Type B pancreatic cell (in vitro differentiated cells): ENCODE results near the gene MAP1LC3B. TPM values are rescaled to one million over a fixed set of nuclear protein-coding genes. Genes with fewer than 3 reads are reported as not detected.

ENCODE experiments used
- DNase-seq: peaks from one replicate; pipeline ENCODE4 v3.0.0; 2021; ENCODE audit warnings: mixed read lengths; ENCODE audit not compliant: unreplicated experiment; ENCODE audit errors: extremely low spot score
- H3K27ac Mint-ChIP-seq: 2 replicates; pipeline ENCODE4 v1.8.0; 2021; ENCODE audit warnings: mild to moderate bottlenecking, mixed read lengths
- H3K27me3 Mint-ChIP-seq: 2 replicates; pipeline ENCODE4 v1.8.0; 2021; ENCODE audit warnings: mixed read lengths
- H3K36me3 Mint-ChIP-seq: 2 replicates; pipeline ENCODE4 v1.8.0; 2021; ENCODE audit warnings: mixed read lengths
- H3K4me1 Mint-ChIP-seq: one replicate; pipeline ENCODE4 v1.8.0; 2021; ENCODE audit warnings: mixed read lengths; ENCODE audit not compliant: unreplicated experiment
- H3K4me3 Mint-ChIP-seq: 2 replicates; pipeline ENCODE4 v1.8.0; 2021; ENCODE audit warnings: mild to moderate bottlenecking, mixed read lengths
- H3K9me3 Mint-ChIP-seq: 2 replicates; pipeline ENCODE4 v1.8.0; 2021; ENCODE audit warnings: mixed read lengths
- total RNA-seq: library from RNA; stranded (reverse); gene quantifications from 2 replicates; pipeline ENCODE4 v1.2.1, GENCODE V29; 2021; ENCODE audit warnings: low replicate concordance
- TF ChIP-seq, protein P1 (sequence below): fragments of 200-600 bp; sonication (generic); conservative IDR thresholded peaks from 2 replicates; pipeline ENCODE4 v1.5.0; 2021; ENCODE audit warnings: antibody characterized with exemption, mild to moderate bottlenecking

The MAP1LC3B gene
- total RNA-seq, 1 donor from 2014 or later = 44.4 TPM

DNA sequence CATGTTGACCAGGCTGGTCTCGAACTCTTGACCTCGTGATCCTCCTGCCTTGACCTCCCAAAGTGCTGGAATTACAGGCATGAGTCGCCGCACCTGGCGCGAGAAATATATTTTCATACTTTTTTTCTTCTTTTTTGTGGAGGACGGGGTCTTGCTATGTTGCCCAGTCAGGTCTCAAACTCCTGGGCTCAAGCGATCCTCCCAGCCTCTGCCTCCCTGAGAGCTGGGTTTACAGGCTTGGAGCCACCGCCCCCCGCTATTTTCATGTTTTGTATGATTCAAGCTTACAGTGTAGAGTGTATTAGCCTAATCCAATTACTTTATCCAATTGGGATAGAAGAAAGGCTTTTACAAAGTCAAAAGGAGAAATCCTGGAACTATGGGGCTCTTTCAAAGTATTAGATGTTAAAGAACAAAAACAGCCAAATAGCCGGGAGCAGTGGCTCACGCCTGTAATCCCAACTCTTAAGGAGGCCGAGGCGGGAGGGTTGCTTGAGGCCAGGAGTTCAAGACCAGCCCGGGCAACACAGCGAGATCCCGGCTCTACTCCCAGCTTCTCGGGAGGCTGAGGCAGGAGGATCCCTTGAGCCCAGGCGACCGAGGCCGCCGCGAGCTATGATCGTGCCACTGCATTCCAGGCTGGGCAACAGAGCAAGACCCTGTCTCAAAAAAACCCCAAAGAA lies 1.4 kb upstream of the MAP1LC3B start:
- H3K27ac Mint-ChIP-seq = peak overlapping the region; percentile 97
- no peaks in the 10 kb centered on the region for H3K27me3 Mint-ChIP-seq
- peaks cover 8% of the 10 kb centered on the region for H3K36me3 Mint-ChIP-seq
- H3K4me1 Mint-ChIP-seq = peaks cover 43% of the 10 kb centered on the region
- DNase-seq = no peak
- peak overlapping the region; percentile 93 for H3K4me3 Mint-ChIP-seq
- TF ChIP-seq, protein P1, sequence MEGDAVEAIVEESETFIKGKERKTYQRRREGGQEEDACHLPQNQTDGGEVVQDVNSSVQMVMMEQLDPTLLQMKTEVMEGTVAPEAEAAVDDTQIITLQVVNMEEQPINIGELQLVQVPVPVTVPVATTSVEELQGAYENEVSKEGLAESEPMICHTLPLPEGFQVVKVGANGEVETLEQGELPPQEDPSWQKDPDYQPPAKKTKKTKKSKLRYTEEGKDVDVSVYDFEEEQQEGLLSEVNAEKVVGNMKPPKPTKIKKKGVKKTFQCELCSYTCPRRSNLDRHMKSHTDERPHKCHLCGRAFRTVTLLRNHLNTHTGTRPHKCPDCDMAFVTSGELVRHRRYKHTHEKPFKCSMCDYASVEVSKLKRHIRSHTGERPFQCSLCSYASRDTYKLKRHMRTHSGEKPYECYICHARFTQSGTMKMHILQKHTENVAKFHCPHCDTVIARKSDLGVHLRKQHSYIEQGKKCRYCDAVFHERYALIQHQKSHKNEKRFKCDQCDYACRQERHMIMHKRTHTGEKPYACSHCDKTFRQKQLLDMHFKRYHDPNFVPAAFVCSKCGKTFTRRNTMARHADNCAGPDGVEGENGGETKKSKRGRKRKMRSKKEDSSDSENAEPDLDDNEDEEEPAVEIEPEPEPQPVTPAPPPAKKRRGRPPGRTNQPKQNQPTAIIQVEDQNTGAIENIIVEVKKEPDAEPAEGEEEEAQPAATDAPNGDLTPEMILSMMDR = no peak
- no peaks in the 10 kb centered on the region for H3K9me3 Mint-ChIP-seq

DNA sequence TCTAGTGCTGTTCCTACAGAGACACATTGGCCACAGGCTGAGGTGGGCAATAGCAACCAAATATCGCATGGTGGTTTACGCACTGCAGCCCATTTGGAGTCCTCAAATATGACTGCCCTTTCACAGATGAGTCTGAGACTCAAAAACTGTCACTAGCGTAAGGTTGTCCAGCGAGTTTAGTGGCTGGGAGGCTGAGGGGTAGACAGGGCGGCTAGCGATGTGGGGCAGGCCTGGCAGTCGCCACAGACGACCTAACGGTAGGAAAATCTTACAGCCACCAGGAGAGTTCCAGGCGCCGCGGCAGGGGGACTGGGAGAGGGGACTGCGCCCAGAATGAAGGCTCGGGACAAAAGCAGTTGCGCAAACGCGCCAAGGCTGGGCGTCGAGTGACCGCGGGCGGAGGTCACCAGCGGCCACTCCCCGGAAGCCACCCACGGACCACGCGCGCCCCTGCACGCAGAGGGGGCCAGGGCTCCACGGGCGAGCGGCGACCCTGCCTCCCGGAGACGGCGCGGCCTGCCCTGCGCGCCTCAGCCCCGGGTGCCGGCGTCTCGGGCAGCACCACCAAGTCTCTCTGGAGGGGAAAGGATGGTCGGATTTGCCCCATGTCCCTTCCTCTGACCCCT lies 699 bp upstream of the MAP1LC3B start:
- TF ChIP-seq, protein P1 = no peak
- H3K27ac Mint-ChIP-seq = peak overlapping the region; percentile 97

DNA sequence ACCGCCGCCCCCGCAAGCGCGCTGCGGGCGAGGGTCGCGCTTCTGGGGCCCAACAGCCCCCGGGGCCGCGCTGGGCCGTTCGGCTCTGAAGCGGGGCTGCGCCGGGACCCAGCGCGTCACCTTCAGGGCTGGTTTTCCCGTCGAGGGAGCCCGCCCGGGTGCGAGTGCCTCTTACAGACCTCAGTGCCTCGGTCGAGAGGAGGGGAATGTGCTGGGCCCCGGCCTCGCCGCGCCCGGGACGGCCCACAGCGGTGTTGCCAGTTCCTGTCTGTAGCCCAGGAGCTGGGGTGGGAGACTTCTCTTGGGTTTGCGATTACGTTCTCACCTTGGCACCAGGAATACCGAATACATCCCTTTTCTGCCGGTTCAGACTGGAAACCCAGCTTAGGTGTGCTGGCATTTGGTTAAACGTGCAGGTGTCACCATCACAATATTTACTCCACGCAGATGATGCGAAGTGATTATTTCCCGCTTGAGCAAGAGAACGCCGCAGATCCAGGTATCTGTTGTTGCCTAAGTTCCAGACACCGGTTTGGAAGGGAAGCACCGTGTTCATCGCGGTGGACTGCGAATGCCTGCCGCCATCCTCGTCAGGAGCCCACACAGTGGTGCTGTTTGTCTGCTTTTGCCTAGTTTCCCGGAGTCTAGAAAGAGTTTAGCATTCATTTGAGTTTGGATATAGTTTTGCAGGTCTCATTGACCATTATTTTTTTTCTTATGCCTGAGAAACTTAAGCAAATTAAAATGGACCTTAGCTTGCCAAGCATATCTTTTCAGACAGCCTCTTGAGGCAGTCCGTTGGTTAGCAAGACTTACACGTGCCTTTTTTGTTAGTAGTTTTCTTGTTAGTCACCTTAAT lies 914 bp downstream of the MAP1LC3B start:
- no peaks in the 10 kb centered on the region for H3K27me3 Mint-ChIP-seq
- H3K4me1 Mint-ChIP-seq = peaks cover 31% of the 10 kb centered on the region
- H3K36me3 Mint-ChIP-seq = peaks cover 8% of the 10 kb centered on the region
- H3K27ac Mint-ChIP-seq = peak overlapping the region; percentile 98
- peak overlapping the region; percentile 93 for H3K4me3 Mint-ChIP-seq
- no peaks in the 10 kb centered on the region for H3K9me3 Mint-ChIP-seq
- TF ChIP-seq, protein P1 = peak; percentile 46
- no peak for DNase-seq

More for the DNA sequence above, 699 bp upstream of the MAP1LC3B start:
- Mint-ChIP-seq H3K9me3 (no peaks in the 10 kb centered on the region), H3K4me1 (peaks cover 43% of the 10 kb centered on the region), H3K36me3 (peaks cover 8% of the 10 kb centered on the region), H3K4me3 (peak overlapping the region; percentile 93), H3K27me3 (no peaks in the 10 kb centered on the region)
- DNase-seq = no peak

DNA sequence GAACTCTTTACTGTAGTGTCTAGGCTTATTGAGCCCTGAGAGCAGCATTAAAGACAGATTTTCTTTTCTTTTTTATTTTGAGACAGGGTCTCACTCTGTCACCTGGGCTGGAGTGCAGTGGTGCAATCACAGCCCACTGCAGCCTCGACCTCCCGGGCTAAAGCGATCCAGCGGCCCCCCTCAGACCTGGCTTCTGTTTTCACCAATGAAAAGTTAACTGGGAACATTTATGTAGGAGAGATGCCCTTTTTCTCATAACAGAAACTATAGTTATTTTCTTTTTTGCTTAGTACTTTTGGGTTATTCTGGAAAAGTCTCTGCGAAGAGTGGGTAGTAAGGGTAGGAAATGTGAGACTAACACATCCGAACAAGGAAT lies 1.5 kb downstream of the MAP1LC3B start:
- H3K27ac Mint-ChIP-seq = peak overlapping the region; percentile 98
- no peaks in the 10 kb centered on the region for H3K27me3 Mint-ChIP-seq

DNA sequence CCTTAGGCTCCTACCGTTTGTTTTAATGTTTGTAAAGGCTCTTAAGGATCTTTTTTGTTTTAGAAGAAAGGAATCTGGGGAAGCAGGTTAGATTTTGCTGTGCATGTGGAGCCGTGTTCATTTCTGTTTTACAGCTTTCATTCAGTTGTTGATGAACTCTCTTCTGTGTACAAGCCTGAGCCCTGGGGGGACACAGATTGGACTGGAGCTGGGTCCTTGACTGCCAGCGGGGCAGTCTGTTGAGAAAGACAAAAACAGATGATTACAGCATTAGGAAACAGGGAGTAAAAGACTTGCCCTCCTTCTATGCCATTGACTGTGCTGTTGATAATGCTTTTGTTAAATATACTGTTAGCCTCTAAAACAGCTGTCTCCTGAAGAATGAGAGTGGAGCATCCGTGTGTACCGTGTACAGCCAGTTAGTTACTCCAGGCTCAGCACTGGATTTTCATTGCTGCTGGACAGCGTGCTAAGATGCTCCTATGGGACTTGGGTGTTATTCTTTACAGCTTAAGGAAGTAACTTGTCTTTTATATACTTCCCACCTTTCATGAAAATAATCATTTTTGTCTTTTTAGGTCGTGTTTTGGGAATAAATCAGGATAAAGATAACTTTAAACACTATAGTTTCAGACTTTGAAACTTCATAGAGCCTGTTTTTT lies 3.2 kb downstream of the MAP1LC3B start:
- H3K27me3 Mint-ChIP-seq = no peaks in the 10 kb centered on the region
- peak overlapping the region; percentile 68 for H3K4me3 Mint-ChIP-seq
- H3K9me3 Mint-ChIP-seq = no peaks in the 10 kb centered on the region
- no peak for DNase-seq
- H3K4me1 Mint-ChIP-seq = peaks cover 24% of the 10 kb centered on the region
- TF ChIP-seq, protein P1 = no peak
- H3K27ac Mint-ChIP-seq = peak overlapping the region; percentile 59
- peaks cover 13% of the 10 kb centered on the region for H3K36me3 Mint-ChIP-seq

More for the DNA sequence above, 1.5 kb downstream of the MAP1LC3B start:
- peak overlapping the region; percentile 93 for H3K4me3 Mint-ChIP-seq
- peaks cover 8% of the 10 kb centered on the region for H3K36me3 Mint-ChIP-seq
- peaks cover 25% of the 10 kb centered on the region for H3K4me1 Mint-ChIP-seq
- no peaks in the 10 kb centered on the region for H3K9me3 Mint-ChIP-seq
- no peak for DNase-seq
- TF ChIP-seq, protein P1 = no peak
